ENCODE data around the gene RNF217.

DNA sequence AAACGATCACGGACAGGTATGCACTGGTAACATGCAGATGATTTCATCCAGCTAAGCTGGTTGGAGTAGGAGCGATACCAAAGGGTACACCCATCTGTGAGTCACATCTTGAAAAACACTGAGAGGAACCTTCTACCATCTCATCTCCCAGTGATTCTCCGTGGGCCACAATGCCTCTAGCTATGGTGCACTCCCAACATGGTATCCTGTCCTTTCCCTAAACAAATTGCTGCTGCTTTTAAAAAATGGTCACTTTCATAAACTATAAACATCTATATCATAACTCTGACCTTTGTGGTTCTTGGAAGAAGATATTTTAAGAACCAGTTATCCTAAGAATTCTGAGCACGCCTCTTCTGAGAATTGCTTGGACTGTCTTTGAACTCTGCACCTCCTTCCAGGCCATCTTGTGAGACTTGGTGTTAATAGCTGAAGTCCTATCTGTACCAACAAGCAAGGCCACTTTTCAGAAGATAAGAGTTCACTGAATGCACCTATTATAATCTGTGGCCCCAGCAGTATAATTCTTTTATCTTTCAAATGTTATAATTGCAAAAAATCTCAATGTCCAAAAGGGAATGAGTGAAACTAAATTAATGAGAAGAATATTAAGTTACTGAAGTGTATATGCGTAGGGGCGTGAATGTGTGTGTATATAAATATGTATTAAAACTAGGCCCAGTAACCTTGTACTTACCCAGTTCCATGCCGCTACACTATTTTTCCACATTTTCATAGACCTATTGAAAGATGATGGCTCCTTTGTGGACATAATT is 120.9 kb downstream of the RNF217 start:
- no peak for TF ChIP-seq ZBTB40 (IDR thresholded peaks at IDR 0.05; ENCODE audit: borderline replicate concordance)
- TF ChIP-seq CTCF (IDR thresholded peaks at IDR 0.05 in 2 of 3, conservative IDR thresholded peaks at IDR 0.05 in 1 of 3; ENCODE audit: control insufficient read depth in 2 of 3, extremely low read depth in 1 of 3, insufficient read depth in 1 of 3, low read depth in 3 of 3, low read length in 3 of 3), result no peak
- TF ChIP-seq, protein P1, sequence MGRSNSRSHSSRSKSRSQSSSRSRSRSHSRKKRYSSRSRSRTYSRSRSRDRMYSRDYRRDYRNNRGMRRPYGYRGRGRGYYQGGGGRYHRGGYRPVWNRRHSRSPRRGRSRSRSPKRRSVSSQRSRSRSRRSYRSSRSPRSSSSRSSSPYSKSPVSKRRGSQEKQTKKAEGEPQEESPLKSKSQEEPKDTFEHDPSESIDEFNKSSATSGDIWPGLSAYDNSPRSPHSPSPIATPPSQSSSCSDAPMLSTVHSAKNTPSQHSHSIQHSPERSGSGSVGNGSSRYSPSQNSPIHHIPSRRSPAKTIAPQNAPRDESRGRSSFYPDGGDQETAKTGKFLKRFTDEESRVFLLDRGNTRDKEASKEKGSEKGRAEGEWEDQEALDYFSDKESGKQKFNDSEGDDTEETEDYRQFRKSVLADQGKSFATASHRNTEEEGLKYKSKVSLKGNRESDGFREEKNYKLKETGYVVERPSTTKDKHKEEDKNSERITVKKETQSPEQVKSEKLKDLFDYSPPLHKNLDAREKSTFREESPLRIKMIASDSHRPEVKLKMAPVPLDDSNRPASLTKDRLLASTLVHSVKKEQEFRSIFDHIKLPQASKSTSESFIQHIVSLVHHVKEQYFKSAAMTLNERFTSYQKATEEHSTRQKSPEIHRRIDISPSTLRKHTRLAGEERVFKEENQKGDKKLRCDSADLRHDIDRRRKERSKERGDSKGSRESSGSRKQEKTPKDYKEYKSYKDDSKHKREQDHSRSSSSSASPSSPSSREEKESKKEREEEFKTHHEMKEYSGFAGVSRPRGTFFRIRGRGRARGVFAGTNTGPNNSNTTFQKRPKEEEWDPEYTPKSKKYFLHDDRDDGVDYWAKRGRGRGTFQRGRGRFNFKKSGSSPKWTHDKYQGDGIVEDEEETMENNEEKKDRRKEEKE (IDR thresholded peaks at IDR 0.05), result no peak
- TF ChIP-seq BCL11A (IDR thresholded peaks at IDR 0.05; ENCODE audit: low read depth, low read length), result no peak
- no peak for TF ChIP-seq CHD4 (IDR thresholded peaks at IDR 0.05)
- TF ChIP-seq DPF2 (IDR thresholded peaks at IDR 0.05), result no peak
- TF ChIP-seq EGR1 (IDR thresholded peaks at IDR 0.05; ENCODE audit: borderline replicate concordance in 1 of 2, low read depth in 2 of 2, low read length in 2 of 2), result no peak
- TF ChIP-seq EP300 (IDR thresholded peaks at IDR 0.05; ENCODE audit: borderline replicate concordance in 1 of 2, control insufficient read depth in 1 of 2, low read depth in 2 of 2, low read length in 2 of 2), result no peak
- TF ChIP-seq POLR2AphosphoS2 (IDR thresholded peaks at IDR 0.05; ENCODE audit: low read depth, low read length), result no peak
- TF ChIP-seq EZH2 (IDR thresholded peaks at IDR 0.05; ENCODE audit: borderline replicate concordance, control insufficient read depth, low read depth, low read length), result no peak
